OCI-LY1 (cell line): ENCODE results near the gene MYOM1.

Source experiments
- H2AFZ ChIP-seq: fragments of 200-600 bp; sonication (generic), shearing (Covaris generic); 2 replicates; pipeline ENCODE4 v1.6.0; 2014; ENCODE audit warnings: antibody characterized with exemption, mild to moderate bottlenecking, low read length
- H3F3A ChIP-seq: fragments of 200-600 bp; sonication (generic), shearing (Covaris generic); 2 replicates; pipeline ENCODE4 v1.6.0; 2014; ENCODE audit warnings: mild to moderate bottlenecking, antibody characterized with exemption, low read length, moderate library complexity; ENCODE audit not compliant: insufficient read depth
- H3K27ac ChIP-seq: fragments of 200-600 bp; sonication (generic); 2 replicates; pipeline ENCODE4 v1.5.1; 2014; ENCODE audit warnings: low read length, mixed run types, mild to moderate bottlenecking, low read depth; ENCODE audit not compliant: poor library complexity, severe bottlenecking
- H3K27me3 ChIP-seq: fragments of 200-600 bp; sonication (generic); 2 replicates; pipeline ENCODE4 v1.6.0; 2014; ENCODE audit warnings: antibody characterized with exemption, mild to moderate bottlenecking, low read length, moderate library complexity; ENCODE audit not compliant: insufficient read depth
- H3K36me3 ChIP-seq: fragments of 200-600 bp; sonication (generic); 2 replicates; pipeline ENCODE4 v1.6.1; 2014; ENCODE audit warnings: mild to moderate bottlenecking, antibody characterized with exemption, low read length, moderate library complexity, mixed read lengths; ENCODE audit not compliant: insufficient read depth
- H3K4me1 ChIP-seq: fragments of 200-600 bp; sonication (generic); 2 replicates; pipeline ENCODE4 v1.5.1; 2014; ENCODE audit warnings: mild to moderate bottlenecking, low read length, moderate library complexity; ENCODE audit not compliant: insufficient read depth, severe bottlenecking
- H3K4me2 ChIP-seq: fragments of 200-600 bp; sonication (generic), shearing (Covaris generic); 2 replicates; pipeline ENCODE4 v1.6.1; 2014; ENCODE audit warnings: low read length
- H3K4me3 ChIP-seq: fragments of 200-600 bp; sonication (generic); 2 replicates; pipeline ENCODE4 v1.5.1; 2014; ENCODE audit warnings: low read length, low read depth, mild to moderate bottlenecking, mixed read lengths; ENCODE audit not compliant: poor library complexity, severe bottlenecking
- H3K79me2 ChIP-seq: fragments of 200-600 bp; shearing (Covaris generic); 2 replicates; pipeline ENCODE4 v1.6.1; 2016; ENCODE audit warnings: mixed run types, low read length, mixed read lengths; ENCODE audit not compliant: insufficient read depth
- H3K9ac ChIP-seq: fragments of 200-600 bp; sonication (generic), shearing (Covaris generic); 2 replicates; pipeline ENCODE4 v1.6.1; 2014; ENCODE audit warnings: mild to moderate bottlenecking, low read length, mixed read lengths
- H3K9me2 ChIP-seq: fragments of 200-600 bp; sonication (generic), shearing (Covaris generic); 2 replicates; pipeline ENCODE4 v1.6.1; 2014; ENCODE audit warnings: low read depth, mild to moderate bottlenecking, low read length, mixed read lengths
- H3K9me3 ChIP-seq: fragments of 200-600 bp; shearing (Covaris generic); 2 replicates; pipeline ENCODE4 v1.6.1; 2014; ENCODE audit warnings: low read length, mixed read lengths
- H4K20me1 ChIP-seq: fragments of 200-600 bp; sonication (generic), shearing (Covaris generic); 2 replicates; pipeline ENCODE4 v1.6.0; 2016; ENCODE audit warnings: mild to moderate bottlenecking, low read length; ENCODE audit not compliant: insufficient read depth
- EZH2 ChIP-seq: fragments of 200-600 bp; sonication (generic), shearing (Covaris generic); IDR thresholded peaks from 2 replicates; pipeline ENCODE4 v1.8.0; 2017; ENCODE audit warnings: borderline replicate concordance, mixed run types, mild to moderate bottlenecking, antibody characterized with exemption, low read length, moderate library complexity, mixed read lengths
- TF ChIP-seq, protein P1 (sequence below): fragments of 200-600 bp; sonication (generic), shearing (Covaris generic); IDR thresholded peaks from 2 replicates; pipeline ENCODE4 v1.5.1; 2017; ENCODE audit warnings: mild to moderate bottlenecking, antibody characterized with exemption, low read length, moderate library complexity, mixed read lengths

Gene MYOM1

DNA sequence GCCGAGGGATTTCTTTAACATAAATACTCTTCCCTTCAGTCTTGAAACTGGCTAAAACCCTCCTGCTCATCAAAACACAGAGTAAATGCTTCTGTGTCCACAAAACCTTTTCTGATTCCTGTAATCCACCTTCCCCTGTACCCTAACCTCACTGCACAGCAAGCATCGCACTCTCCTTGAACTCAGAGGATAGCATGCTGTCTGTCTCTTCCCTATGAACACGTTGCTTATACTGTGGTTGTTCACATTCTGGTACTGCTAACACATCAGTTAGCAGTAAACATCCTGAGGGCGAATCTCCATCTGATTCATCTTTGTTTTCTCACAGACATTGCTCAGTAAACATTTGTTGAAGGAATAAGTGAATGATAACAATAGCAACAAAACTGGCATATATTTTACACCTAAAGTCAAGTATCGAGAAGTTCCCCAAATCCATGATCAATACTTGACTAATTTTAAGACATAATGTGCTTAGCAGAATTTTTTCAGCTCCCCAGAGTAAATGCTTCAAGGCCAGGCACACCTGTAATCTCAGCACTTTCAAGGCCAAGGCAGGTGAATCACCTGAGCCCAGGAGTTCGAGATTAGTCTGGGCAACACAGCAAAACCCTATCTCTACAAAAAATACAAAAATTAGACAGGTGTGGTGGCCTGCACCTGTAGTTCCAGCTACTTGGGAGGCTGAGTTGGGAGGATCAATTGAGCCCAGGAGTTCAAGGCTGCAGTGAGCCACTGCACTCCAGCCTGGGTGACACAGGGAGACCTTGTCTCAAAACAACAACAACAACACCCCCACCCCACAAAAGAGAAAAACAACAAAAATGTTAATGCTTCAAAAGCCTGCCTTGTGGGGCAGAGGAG, 161.2 kb downstream of the MYOM1 start:
- Histone ChIP-seq H3K27ac (no peak overlapping the region), H3K4me2 (no peak overlapping the region), H4K20me1 (no peaks in the 10 kb centered on the region), H3K9me2 (no peaks in the 10 kb centered on the region), H3K4me3 (no peak overlapping the region), H3K27me3 (no peaks in the 10 kb centered on the region), H3K9ac (no peak overlapping the region), H3K4me1 (peaks cover 16% of the 10 kb centered on the region), H3K9me3 (no peaks in the 10 kb centered on the region), H3K79me2 (no peaks in the 10 kb centered on the region), H3F3A (no peaks in the 10 kb centered on the region), H3K36me3 (no peaks in the 10 kb centered on the region), H2AFZ (no peak overlapping the region)
- no peak for TF ChIP-seq EZH2

DNA sequence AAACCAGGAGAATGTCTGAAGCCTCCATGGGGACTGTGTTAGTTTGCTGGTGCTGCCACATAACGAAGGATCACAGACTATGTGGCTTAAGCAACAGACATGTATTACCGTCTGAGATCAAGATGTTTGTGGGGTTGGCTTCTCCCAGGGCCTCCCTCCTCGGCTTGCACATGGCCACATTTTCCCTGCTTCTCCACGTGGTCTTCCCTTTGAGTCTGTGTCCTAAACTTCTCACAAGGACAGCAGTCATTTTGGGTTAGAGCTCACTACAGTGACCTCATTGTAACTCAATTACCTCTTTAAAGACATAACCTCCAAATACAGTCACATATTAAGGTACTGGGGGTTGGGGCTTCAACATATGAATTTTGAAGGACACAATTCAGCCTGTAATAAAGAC, 162.2 kb downstream of the MYOM1 start:
- Histone ChIP-seq H3K36me3 (no peaks in the 10 kb centered on the region), H3K4me1 (peaks cover 16% of the 10 kb centered on the region)

DNA sequence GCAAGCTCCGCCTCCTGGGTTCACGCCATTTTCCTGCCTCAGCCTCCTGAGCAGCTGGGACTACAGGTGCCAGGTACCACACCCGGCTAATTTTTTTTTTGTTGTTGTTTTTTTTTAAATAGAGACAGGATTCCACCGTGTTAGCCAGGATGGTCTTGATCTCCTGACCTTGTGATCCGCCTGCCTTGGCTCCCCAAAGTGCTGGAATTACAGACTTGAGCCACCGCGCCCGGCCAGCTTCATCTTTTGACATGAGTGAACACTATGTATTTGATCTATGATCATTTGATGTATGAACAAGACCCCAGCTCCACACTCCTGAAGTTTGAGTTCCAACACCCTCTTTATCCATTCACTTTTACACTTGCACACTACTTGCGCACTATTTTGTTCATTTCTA, 163.5 kb downstream of the MYOM1 start:
- Histone ChIP-seq H3K9me3 (no peaks in the 10 kb centered on the region), H2AFZ (no peak overlapping the region), H3F3A (no peaks in the 10 kb centered on the region), H4K20me1 (no peaks in the 10 kb centered on the region), H3K4me1 (peaks cover 8% of the 10 kb centered on the region), H3K36me3 (no peaks in the 10 kb centered on the region), H3K27me3 (no peaks in the 10 kb centered on the region), H3K79me2 (no peaks in the 10 kb centered on the region), H3K4me3 (no peak overlapping the region), H3K9ac (no peak overlapping the region), H3K27ac (no peak overlapping the region), H3K9me2 (no peaks in the 10 kb centered on the region), H3K4me2 (no peak overlapping the region)
- TF ChIP-seq, protein P1, sequence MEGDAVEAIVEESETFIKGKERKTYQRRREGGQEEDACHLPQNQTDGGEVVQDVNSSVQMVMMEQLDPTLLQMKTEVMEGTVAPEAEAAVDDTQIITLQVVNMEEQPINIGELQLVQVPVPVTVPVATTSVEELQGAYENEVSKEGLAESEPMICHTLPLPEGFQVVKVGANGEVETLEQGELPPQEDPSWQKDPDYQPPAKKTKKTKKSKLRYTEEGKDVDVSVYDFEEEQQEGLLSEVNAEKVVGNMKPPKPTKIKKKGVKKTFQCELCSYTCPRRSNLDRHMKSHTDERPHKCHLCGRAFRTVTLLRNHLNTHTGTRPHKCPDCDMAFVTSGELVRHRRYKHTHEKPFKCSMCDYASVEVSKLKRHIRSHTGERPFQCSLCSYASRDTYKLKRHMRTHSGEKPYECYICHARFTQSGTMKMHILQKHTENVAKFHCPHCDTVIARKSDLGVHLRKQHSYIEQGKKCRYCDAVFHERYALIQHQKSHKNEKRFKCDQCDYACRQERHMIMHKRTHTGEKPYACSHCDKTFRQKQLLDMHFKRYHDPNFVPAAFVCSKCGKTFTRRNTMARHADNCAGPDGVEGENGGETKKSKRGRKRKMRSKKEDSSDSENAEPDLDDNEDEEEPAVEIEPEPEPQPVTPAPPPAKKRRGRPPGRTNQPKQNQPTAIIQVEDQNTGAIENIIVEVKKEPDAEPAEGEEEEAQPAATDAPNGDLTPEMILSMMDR: no peak
- no peak for TF ChIP-seq EZH2

More for the DNA sequence above, 162.2 kb downstream of the MYOM1 start:
- no peaks in the 10 kb centered on the region for H3K27me3 ChIP-seq
- H2AFZ ChIP-seq: no peak overlapping the region
- TF ChIP-seq, protein P1: no peak
- TF ChIP-seq EZH2: no peak
- H3K9ac ChIP-seq: no peak overlapping the region
- no peaks in the 10 kb centered on the region for H3K79me2 ChIP-seq
- no peak overlapping the region for H3K27ac ChIP-seq
- no peak overlapping the region for H3K4me2 ChIP-seq
- no peaks in the 10 kb centered on the region for H3F3A ChIP-seq
- H4K20me1 ChIP-seq: no peaks in the 10 kb centered on the region
- no peaks in the 10 kb centered on the region for H3K9me3 ChIP-seq
- no peak overlapping the region for H3K4me3 ChIP-seq
- H3K9me2 ChIP-seq: no peaks in the 10 kb centered on the region

DNA sequence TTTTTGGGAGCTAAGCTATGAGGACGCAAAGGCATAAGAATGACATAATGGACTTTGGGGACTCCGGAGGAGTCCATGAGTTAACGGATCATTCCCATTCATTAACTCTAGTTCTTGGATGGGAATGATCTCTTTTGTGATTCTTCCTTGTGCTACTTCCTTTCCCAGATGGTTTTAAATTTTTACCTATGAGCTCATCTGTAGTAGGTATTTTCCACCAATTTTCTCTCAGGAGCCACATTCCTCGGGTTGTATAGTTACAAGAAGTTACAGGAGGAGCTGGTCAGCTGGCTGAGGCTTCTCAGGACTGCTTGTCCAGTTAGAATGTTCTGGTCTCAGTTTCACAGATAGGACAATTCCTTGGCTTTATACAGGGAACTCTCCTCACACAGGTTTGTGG, 164.0 kb downstream of the MYOM1 start:
- Histone ChIP-seq H3F3A (no peaks in the 10 kb centered on the region), H3K4me1 (peaks cover 5% of the 10 kb centered on the region), H3K4me2 (no peak overlapping the region), H3K36me3 (no peaks in the 10 kb centered on the region), H3K27ac (no peak overlapping the region), H3K27me3 (no peaks in the 10 kb centered on the region), H4K20me1 (no peaks in the 10 kb centered on the region), H2AFZ (no peak overlapping the region), H3K9me2 (no peaks in the 10 kb centered on the region), H3K9ac (no peak overlapping the region), H3K79me2 (no peaks in the 10 kb centered on the region), H3K4me3 (no peak overlapping the region), H3K9me3 (no peaks in the 10 kb centered on the region)
- TF ChIP-seq, protein P1: no peak
- no peak for TF ChIP-seq EZH2
